Vagina (tissue), 2 donors: ENCODE results near the gene NUDT16L1.

ENCODE experiments used
- POLR2A ChIP-seq, 2 donors: fragments of 450-650 bp; IDR thresholded peaks; one replicate each; pipeline ENCODE4 v1.6.1; 2017; ENCODE audit warnings: antibody characterized with exemption in 2 of 2, mild to moderate bottlenecking in 2 of 2, moderate library complexity in 2 of 2
- POLR2AphosphoS5 ChIP-seq, 2 donors: sonication (generic); formaldehyde crosslinking; IDR thresholded peaks; one replicate each; pipeline ENCODE4 v1.9.0; 2017; ENCODE audit warnings: antibody characterized with exemption in 2 of 2, mild to moderate bottlenecking in 2 of 2, low read depth in 1 of 2; ENCODE audit not compliant: insufficient read depth in 1 of 2
- TF ChIP-seq, protein P1 (sequence below), 3 experiments: fragments of 450-650 bp in 2 of 3; fragments of 200-600 bp in 1 of 3; sonication (generic) in 1 of 3; IDR thresholded peaks; one replicate each; pipeline ENCODE4 v1.5.1; 2017 to 2019; ENCODE audit warnings: antibody characterized with exemption in 3 of 3, mild to moderate bottlenecking in 2 of 3, moderate library complexity in 2 of 3

DNA sequence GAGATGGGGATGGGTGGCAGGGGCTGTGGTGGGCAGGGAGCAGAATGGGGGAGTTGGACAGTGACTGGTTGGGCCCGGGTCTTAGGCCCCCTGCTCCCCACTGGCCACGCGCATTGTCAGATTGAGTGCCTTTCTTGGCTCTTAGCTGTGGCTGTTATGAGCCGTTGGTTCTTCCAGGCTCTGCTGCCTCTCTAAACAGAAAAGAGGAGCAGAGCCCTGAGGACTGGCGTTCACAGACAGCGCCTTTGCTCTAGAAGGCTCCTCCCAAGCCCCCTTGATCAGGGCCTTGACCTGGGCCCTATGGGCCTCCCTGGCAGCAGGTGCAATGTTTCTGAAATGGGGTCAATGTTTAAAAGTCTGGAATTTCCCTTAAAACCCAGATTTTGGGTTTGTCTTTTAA is 14.8 kb upstream of the NUDT16L1 start:
- TF ChIP-seq, protein P1, sequence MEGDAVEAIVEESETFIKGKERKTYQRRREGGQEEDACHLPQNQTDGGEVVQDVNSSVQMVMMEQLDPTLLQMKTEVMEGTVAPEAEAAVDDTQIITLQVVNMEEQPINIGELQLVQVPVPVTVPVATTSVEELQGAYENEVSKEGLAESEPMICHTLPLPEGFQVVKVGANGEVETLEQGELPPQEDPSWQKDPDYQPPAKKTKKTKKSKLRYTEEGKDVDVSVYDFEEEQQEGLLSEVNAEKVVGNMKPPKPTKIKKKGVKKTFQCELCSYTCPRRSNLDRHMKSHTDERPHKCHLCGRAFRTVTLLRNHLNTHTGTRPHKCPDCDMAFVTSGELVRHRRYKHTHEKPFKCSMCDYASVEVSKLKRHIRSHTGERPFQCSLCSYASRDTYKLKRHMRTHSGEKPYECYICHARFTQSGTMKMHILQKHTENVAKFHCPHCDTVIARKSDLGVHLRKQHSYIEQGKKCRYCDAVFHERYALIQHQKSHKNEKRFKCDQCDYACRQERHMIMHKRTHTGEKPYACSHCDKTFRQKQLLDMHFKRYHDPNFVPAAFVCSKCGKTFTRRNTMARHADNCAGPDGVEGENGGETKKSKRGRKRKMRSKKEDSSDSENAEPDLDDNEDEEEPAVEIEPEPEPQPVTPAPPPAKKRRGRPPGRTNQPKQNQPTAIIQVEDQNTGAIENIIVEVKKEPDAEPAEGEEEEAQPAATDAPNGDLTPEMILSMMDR (IDR thresholded peaks at IDR 0.05) = no peak
- no peak for TF ChIP-seq POLR2AphosphoS5 (IDR thresholded peaks at IDR 0.05; ENCODE audit: insufficient read depth in 1 of 2, low read depth in 1 of 2)
- no peak for TF ChIP-seq POLR2A (IDR thresholded peaks at IDR 0.05)
